ENCODE measurements around the gene ACADVL. TPM values are rescaled to one million over a fixed set of nuclear protein-coding genes. Genes with fewer than 3 reads are reported as not detected.

ACADVL gene
- total RNA-seq, 4 donors from 2014 or later = 250 to 662 (median 544) TPM

DNA sequence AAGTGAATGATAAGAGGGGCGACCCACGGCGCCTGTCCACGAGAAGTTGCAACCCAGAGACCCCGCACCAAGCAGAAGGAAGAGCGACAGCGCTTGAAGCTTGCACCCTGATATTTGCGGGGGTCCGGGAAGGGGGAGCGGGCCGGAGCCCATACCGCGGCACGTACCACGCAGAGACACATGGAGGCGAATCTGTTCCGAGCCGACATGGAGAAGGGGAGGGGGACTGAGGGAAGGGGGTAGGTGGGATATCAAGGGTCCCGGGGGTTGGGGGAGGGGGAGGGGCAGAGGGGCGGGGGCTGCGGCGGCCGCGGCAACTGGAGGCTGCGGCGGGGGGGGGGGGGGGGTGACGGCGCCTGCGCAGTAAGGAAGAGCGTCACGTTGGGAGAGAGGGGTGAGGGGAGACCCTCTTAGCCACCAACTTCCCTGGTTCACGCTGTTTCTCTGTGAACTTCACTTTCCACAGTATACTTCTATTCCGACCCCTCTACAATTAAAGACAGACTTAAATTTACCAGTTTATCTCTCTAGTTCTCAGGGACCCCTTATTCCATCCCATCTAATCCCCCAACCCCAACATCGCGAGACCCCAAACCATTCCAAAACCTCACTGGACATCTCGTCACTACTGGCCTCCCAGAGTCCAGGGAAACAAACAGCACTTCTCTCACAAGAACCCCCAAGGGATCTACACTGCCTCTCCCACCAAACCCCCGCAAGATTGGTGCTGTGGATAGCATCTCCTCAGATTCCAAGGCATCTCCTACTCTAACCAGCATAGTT is 8.1 kb upstream of the ACADVL start:
- WGBS = 45% methylated on average over 11 of the region's 37 CpGs
- Histone ChIP-seq H3K4me1 (peaks cover 27 to 71% (median 67%) of the 10 kb centered on the region in 4 donors), H3K36me3 (no peaks in the 10 kb centered on the region), H3K27ac (replicated peaks in 1 of 4) (no peak overlapping the region), H3K27me3 (no peaks in the 10 kb centered on the region), H3K4me3 (peak overlapping the region in 2 of 4 donors; percentile 18 to 31), H3K9me3 (no peaks in the 10 kb centered on the region)
- no peak for DNase-seq (ENCODE audit: extremely low spot score)
- intact Hi-C loops (cut with DNase I) = no loop called here
- TF ChIP-seq POLR2A (IDR thresholded peaks at IDR 0.05; ENCODE audit: low read depth) = no peak

DNA sequence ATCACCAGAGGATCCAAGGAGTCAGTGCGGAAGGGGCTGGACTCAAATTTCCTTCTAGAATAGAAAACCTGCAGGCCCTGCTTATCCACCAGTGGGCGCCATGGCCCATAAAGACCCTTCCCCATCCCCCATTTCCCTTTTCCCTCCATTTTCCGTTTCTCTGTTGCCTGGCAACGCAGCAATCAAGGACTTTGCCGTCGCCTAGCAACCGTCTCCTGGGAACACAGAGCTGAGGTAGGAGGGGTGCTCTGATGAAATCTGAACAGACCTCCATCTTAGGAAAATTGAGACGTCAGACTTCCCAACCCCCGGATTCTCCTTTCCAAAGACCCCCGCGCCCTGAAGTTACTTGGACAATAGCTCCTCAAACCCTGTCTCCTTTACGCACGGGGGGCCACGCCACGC is 5.8 kb upstream of the ACADVL start:
- no peak for DNase-seq (ENCODE audit: extremely low spot score)
- Histone ChIP-seq H3K4me1 (peaks cover 45 to 73% (median 69%) of the 10 kb centered on the region in 4 donors), H3K36me3 (no peaks in the 10 kb centered on the region), H3K4me3 (peak overlapping the region; percentile 62 to 64 (median 64)), H3K27ac (replicated peaks in 1 of 4) (peak overlapping the region; percentile 92 to 99 (median 97)), H3K9me3 (no peaks in the 10 kb centered on the region), H3K27me3 (no peaks in the 10 kb centered on the region)
- 6% methylated on average over 9 of the region's 15 CpGs for WGBS
- intact Hi-C loops (cut with DNase I) = no loop called here
- TF ChIP-seq POLR2A (IDR thresholded peaks at IDR 0.05; ENCODE audit: low read depth) = no peak
- TF ChIP-seq, protein P1, sequence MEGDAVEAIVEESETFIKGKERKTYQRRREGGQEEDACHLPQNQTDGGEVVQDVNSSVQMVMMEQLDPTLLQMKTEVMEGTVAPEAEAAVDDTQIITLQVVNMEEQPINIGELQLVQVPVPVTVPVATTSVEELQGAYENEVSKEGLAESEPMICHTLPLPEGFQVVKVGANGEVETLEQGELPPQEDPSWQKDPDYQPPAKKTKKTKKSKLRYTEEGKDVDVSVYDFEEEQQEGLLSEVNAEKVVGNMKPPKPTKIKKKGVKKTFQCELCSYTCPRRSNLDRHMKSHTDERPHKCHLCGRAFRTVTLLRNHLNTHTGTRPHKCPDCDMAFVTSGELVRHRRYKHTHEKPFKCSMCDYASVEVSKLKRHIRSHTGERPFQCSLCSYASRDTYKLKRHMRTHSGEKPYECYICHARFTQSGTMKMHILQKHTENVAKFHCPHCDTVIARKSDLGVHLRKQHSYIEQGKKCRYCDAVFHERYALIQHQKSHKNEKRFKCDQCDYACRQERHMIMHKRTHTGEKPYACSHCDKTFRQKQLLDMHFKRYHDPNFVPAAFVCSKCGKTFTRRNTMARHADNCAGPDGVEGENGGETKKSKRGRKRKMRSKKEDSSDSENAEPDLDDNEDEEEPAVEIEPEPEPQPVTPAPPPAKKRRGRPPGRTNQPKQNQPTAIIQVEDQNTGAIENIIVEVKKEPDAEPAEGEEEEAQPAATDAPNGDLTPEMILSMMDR (IDR thresholded peaks at IDR 0.05) = peak; percentile 7 to 21 (median 21)

DNA sequence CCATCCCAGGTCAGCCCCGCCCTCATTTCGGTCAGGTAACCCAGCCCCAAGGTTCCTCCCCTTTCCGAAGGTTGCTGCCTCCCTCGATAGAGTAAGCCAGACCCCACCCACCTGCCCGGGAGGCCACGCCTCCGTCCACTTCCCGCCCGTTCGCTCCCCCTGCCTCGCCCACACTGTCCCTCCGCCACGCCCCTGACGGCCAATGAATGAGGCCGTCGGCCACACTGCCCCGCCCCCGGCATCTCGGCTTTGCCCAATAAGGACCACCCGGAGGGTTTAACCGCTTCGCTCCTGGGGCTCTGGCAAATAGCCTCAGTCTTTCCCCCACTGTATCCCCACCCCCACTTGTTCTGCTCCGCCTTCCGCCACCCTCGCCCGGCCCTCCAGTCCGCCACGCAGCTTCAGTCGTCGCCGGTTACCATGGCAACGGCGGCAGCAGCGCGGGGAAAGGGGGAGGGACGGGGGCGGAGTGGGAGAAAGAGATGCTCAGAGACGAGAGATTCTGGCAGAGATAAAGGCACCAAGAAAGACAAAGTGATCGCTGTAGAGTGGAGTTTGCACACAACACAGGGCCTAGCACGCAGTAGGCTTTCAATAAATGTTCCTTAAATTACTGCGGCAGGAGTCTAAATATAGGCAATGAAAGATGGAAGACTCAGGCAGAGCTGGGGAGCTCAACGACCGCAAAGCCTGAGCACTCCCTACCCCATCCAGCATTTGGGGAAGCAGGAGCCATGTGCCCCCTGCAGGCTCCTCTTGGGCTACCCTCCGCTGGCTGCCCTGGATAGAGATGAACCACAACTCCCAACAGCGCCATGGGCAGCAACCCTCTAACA is 5.2 kb upstream of the ACADVL start:
- TF ChIP-seq, protein P1 (IDR thresholded peaks at IDR 0.05) = peak; percentile 18 to 51 (median 39)
- TF ChIP-seq POLR2AphosphoS5 (IDR thresholded peaks at IDR 0.05) (peak; percentile 36 to 62), POLR2A (IDR thresholded peaks at IDR 0.05; ENCODE audit: low read depth) (no peak)
- H3K4me3 ChIP-seq = peak overlapping the region; percentile 62 to 64 (median 64)
- intact Hi-C loops (cut with DNase I) = no loop called here
- DNase-seq (ENCODE audit: extremely low spot score) = peak; percentile 100
- peaks cover 49 to 79% (median 75%) of the 10 kb centered on the region in 4 donors for H3K4me1 ChIP-seq
- no peaks in the 10 kb centered on the region for H3K9me3 ChIP-seq
- 1% methylated on average over 35 of the region's 45 CpGs for WGBS
- H3K27me3 ChIP-seq = no peaks in the 10 kb centered on the region
- H3K36me3 ChIP-seq = no peaks in the 10 kb centered on the region
- peak overlapping the region; percentile 92 to 99 (median 97) for H3K27ac ChIP-seq (replicated peaks in 1 of 4)

DNA sequence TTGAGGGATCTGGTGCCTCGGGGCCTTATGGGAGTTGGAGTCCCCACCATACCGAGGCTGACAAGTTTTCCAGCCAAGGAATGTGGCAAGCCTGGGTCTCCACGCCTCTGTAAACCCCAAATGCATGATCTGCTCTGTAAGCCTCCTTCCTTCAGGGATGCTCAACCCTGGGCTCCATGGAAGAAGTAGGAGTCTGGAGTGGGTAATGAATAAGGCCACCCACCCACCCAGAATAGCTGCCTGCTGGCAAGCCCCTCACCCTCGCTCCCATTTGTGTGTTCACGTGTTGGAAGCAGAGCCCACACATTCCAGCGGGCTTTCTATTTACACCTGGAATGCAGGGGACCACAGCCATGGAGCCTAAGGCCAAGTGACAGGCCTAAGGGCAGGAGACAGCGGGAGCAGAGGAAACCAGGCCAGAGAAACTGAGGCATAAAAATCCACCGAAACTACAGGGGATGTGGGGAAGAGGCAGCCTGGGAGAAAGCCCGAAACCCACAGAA is 4.6 kb upstream of the ACADVL start:
- peak overlapping the region; percentile 62 to 64 (median 64) for H3K4me3 ChIP-seq
- H3K27ac ChIP-seq (replicated peaks in 1 of 4) = peak overlapping the region; percentile 92 to 99 (median 97)
- no peaks in the 10 kb centered on the region for H3K27me3 ChIP-seq
- H3K36me3 ChIP-seq = no peaks in the 10 kb centered on the region
- 19% methylated on average over 9 of the region's 9 CpGs for WGBS
- H3K9me3 ChIP-seq = no peaks in the 10 kb centered on the region
- peak; percentile 99 for DNase-seq (ENCODE audit: extremely low spot score)
- intact Hi-C loops (cut with DNase I) = no loop called here
- peaks cover 49 to 81% (median 77%) of the 10 kb centered on the region in 4 donors for H3K4me1 ChIP-seq
- TF ChIP-seq, protein P1 (IDR thresholded peaks at IDR 0.05) = no peak
- peak in 1 of 2 donors; percentile 77 for TF ChIP-seq POLR2AphosphoS5 (IDR thresholded peaks at IDR 0.05)

DNA sequence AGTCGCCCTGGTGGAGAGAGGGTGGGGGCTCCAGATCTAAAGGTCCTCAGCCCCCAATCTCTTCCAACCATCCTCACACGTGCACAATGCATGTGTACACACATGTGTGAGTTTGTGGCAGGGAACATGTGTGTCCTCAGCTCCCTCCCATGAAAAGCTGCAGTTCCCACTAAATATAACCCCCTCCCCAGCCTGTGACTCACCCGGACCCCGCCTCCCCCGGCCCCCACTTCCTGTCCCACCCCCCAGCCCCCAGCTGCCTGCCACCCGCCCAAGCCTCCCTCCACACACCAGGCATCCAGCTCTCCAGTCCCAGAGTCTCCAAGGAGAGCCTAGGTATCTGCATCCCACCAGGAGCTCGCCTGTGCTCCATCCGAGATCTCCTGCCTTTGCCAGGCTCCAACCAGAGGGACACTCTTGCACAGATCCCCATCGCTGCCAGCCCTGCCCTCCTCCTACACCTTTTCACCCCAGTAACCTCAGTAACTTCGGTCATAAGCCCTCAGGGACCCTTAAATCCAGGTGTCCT is 4.0 kb upstream of the ACADVL start:
- Histone ChIP-seq H3K9me3 (no peaks in the 10 kb centered on the region), H3K36me3 (peaks cover 0 to 3% (median 0%) of the 10 kb centered on the region in 4 donors), H3K4me1 (peaks cover 50 to 84% (median 82%) of the 10 kb centered on the region in 4 donors), H3K27me3 (no peaks in the 10 kb centered on the region), H3K4me3 (peak overlapping the region; percentile 56 to 68 (median 64)), H3K27ac (replicated peaks in 1 of 4) (peak overlapping the region; percentile 92 to 99 (median 97))
- no peak for DNase-seq (ENCODE audit: extremely low spot score)
- WGBS = 16% methylated on average over 6 of the region's 10 CpGs
- no peak for TF ChIP-seq POLR2AphosphoS5 (IDR thresholded peaks at IDR 0.05)
- intact Hi-C loops (cut with DNase I) = no loop called here

All from esophagus muscularis mucosa (tissue), 4 donors.